SKM-1 (cell line): ENCODE results near the gene OTOG.

Experiments used
- DNase-seq: peaks from one replicate; lab custom pipeline; 2025; ENCODE audit not compliant: unreplicated experiment; lab: John Stamatoyannopoulos, UW

The OTOG gene

DNA sequence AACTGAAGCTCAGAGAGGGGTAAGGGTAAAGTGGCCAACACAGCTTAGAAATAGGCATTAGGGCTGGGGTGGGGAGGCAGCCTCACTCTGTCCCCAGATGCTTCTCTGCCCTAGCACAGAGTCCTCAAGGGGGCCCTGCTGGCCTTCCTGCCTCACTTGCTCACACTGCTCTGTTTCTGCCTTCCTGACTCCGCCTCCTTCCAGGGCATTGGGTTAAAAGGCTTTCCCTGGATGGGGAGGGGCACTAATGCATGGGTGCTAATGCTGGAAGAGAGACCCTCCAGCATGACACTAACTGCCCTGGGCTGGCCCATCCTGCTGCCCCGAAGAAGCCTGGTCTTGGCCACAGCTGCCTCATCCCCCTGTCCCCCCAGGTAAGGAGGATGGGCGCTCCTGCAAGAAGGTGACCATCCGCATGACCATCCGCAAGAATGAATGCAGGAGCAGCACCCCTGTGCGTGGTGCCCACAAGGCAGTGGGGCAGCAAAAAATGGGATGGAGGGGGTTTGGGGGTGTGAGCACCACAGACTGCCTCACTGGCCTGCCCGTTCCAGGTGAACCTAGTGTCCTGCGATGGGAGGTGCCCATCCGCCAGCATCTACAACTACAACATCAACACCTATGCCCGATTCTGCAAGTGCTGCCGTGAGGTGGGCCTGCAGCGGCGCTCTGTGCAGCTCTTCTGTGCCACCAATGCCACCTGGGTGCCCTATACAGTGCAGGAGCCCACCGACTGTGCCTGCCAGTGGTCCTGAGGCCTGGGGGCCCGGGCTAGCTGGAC, 98.3 kb downstream of the OTOG start:
- no peak for DNase-seq

DNA sequence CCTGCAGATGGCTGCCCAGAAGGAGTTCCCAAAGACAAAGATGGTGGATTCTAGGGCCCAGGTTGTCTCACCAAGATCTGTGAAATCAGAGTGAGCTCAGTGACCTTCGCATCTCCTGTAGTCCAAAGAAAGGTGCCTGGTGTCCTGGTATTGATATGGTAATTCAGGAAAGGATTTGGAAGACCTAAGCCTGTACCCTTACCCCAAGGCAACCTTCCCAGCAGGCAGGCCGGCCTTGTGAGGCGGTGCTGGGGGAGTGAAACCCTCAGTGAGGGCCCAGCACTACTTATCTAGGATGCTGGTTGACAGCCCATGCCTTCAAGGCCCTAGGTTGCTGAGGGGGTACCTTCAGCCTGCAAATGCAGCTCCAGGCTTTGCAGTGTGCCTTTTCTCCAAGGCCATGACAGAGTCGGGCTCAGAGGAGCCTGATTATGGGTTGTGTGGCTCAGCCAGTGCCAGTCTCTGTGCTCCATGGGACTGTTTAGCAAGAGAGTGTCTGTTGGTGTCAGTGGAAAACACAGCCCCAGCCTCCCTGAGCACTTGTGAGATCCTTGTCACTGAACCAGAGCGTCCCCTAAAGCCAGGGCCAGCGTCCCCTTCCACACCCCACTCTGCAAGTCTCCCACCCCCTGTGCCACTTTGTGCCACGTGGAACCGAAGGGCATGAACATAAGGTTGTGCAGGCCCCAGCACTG, 99.5 kb downstream of the OTOG start:
- DNase-seq, result no peak

DNA sequence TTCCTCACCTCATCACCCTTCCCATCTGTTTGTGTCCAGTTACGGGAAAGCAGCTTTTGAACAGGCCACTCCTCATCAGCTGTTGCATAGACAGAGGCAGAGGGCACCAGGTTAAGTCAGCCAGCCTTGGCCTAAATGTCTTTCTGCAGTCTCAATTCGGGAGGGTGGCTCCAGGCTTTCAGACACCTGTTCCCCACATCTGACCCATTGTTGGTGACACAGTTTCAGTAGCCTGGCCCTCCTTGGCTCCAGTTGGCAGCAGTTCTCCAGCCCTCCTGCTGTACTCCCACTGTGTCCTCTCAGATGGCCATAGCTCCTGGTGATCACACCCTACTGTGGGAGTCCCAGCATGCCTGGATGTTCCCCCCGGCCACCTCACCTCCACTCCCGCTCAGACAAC, 101.5 kb downstream of the OTOG start:
- no peak for DNase-seq

DNA sequence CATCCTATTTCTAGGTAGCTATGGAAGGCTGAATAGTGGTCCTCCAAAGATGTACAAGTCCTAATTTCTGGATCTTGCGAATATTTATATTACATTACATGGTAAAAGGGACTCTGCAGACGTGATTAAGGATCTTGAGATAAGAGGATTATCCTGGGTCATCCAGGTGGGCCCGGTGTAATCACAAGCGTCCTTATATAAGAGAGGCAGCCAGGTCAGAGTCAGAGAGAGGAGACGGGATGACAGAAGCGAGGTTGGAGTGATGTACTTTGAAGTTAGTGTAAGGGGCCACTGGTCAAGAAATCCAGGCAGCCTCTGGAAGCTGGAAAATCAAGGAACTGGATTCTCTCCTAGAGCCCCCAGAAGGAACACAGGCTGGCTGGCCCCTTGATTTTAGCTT, 102.2 kb downstream of the OTOG start:
- DNase-seq, result no peak

DNA sequence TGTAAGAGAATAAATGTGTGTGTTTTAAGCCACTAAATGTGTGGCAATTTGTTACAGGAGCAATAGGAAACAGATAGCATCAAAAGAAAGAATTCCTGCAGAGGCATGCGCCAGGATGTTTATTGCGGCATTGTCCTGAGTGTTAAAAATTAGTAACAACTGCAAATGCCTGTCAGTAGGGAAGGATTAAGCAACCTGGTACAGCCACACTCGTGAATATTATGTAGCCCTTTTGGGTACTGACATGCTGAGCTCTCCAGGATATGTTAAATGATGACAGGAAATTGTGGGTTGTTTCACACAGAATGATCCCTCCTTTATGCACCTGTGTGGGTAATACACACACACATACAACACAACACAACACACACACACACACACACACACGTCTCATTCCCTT, 102.6 kb downstream of the OTOG start:
- no peak for DNase-seq

DNA sequence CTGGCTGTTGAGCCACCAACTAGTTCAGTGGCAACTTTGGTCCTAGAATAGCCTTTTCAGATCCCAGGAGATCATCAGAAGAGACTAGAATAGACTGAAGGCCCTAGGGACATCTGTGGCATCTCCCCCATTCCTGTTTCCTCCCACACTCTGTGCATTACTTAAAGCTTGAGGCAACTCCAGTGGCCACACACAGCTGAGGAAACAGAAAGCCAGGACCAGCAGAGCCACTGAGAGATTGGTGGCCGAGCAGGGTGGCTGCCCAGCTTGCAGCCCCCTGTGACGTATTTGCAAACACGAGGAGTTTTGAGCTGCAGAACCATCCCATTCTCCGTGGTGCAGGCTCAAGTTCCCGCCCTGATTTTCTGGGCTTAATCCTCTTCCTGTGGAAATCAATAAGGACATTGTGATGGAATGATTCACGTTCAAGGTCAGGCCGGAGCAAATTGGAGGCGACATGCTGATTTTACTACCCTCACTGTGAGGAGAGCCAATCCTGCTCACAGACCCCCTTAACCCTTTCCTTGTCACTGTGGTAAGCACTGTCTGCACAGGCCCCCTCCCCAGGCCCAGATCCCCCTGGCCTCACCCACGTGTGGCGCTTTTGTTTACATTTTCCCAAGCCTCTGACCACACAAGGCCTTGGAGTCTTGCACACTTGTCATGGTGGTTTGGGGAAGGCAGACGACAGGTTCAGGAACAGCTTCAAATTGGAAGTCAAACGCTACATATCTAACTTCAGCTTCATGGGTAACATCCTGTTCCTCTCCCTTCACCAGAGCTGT, 103.3 kb downstream of the OTOG start:
- DNase-seq, result no peak

DNA sequence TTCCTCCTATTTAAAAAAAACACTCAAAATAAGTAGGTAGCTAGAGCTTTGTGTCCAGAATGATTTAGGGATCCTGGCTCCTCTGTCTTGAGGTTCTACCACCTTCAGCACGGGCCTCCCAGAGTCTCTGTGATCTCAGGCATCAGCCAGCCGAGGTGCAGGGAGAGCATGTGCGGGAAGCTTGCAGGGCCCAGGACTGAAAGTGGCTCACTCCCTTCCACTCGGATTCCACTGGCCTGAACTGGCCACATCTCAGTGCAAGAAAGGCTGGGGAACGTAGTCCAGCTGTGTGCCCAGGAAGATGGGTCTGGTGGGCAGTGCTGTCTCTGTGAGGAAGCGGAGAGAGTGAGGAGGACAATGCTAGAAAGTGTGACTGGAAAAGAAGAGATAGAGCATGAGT, 104.0 kb downstream of the OTOG start:
- no peak for DNase-seq

DNA sequence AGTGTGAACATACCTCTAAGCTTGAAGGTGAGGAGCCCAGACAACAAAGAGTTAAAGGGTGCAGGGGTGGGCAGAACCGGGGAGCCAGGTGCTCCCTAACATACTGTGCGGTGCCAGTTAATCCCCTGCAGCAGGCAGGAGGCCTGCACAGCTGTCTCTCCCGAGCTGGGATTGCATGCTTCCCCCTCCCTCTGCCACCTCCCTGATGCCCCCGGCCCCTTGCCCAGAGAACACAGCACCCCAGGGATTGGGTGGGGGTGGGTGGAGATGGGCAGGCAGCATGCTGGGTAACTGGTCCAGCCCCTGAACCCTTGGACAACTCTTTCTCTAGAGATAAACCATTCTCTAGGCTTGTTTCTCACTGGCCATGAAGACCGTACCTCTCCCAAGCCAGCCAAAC, 104.6 kb downstream of the OTOG start:
- DNase-seq, result no peak

DNA sequence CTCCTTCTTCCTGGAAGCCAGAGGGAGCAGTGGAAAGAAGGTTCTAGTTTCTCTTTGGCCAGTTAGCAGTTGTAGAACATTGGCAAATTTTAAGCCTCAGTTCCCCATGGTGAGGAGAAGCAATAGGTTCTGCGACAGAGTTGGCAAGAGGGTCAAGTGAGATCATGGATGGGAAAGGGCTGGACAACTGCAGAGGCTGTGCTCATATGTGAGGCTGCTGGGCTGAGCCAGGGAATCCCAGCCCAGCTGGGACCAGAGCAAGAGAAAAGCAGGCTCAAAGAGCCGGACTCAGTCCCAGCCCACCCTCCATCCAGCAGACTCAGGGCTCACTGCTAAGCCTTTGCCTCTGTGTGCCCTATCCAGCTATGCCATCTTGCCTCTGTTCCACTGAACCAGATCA, 105.5 kb downstream of the OTOG start:
- DNase-seq, result no peak

DNA sequence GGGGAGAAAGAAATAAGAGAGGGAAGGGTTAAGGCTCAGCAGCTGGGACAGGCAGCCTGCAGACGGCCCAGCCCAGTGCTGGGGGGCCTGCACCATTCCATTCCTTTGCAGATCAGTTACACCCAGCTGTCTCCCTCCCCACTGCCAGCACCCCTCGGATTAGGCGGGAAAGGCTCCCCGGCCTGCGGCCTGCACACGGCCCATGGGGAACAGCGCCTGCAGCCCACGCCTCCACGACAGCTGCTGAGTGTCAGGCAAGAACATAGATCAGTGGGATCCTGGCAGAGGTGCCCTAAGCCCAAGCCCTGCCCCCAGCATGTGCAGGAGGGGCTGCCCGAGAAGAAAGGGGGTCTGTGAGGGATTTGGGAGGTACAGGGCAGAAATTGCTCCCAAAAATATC, 106.6 kb downstream of the OTOG start:
- no peak for DNase-seq

DNA sequence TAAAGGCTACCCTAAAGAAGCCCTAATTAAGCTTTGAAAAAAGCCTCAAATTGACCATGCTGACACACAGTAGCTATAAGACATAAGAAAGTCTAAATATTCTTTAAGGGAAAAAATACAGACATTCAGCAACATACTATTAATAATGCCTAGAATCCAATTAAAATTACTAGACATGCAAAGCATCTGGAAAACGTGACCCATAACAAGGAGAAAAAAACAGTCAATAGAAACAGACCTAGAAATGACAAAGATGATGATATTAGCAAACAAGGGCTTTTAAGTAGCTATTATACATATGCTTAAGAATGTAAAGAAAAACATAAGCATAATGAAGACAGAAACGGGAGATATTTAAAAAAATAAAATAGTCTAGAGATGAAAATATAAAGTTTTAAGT, 108.6 kb downstream of the OTOG start:
- no peak for DNase-seq

DNA sequence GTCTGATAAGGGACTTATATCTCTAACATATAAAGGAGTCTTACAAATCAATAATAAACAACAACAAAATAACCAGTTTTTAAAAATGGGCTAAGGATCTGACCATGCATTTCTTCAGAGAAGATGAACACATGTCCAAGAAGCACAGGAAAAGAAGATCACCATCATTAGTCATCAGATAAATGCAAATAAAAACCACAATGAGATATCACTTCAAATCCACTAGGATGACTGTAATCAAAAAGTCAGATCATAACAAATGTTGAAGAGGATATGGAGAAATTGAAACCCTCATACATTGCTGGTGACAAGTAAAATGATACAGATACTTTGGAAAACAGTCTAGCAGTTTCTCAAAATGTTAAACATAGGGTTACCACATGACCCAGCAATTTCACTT, 111.2 kb downstream of the OTOG start:
- DNase-seq, result no peak

DNA sequence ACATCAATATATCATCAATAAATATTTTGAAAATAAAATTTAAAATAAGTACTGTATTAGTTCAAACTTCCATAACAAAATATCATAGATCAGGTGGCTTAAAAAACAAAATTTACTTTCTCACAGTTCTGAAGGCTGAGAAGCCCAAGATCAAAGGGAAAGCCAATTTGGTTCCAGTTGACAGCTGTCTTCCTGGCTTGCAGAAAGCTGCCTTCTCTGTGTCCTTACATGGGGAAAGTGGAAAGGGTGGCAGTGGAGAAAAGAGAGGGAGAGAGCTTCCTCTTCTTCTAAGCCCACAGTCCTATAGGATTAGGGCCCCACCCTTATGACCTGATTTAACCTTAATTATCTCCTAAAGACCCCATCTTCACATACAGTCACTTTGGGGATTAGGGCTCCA, 121.1 kb downstream of the OTOG start:
- DNase-seq, result no peak

DNA sequence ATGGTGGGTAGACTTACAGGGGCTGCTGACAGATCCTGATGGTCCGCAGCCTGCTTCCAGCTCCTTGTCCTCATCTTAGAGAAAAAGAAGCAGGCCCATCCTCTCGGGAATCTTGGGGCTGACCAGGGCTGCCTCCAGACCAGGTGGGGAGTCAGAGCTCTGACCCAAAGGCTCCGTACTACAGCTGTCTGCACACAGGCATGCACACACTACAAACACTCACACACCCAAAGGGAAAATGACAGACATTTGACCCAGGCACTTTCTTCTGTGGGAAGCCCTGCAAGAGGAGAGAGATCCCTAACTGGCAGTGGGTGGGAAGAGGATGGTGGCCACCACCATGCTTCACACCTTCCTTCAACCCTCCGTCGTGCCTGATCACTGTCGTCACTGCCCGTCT, 125.4 kb downstream of the OTOG start:
- DNase-seq, result no peak

DNA sequence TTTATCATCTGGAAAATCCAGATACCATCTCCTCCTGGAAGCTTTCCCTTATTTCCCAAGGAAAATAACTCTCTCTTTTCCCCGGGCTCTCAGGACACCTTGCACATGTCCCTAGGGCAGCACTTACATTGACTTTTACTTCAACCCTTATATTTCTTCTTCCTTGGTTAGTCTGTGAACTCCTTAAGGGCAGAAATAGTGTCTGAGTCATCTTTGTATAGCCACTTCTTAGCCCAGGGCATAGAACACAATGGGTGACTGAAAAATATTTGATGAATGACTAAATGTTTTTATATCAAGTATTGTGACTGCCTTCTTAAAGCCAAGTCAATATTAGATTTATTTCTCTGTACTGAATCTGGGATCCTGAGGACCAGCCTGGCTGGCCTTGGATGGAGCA, 126.9 kb downstream of the OTOG start:
- no peak for DNase-seq

DNA sequence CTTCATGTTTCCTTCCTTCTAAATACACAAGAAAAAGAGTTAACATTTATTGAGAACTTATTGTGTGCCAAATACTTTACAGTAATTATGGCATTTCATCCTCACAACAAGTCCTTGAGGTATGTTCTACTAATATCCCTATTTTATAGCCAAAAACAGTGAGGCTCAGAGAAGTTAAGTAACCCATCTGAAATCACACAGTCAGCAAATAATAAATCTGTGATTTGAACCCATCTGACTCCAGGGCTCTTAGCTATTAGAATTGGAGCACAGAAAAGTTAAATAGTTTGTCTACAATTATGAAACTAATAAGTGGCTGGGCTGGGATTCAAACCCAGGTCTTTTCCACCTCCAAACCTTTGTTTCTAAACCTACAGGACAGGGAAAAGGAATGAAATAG, 135.8 kb downstream of the OTOG start:
- no peak for DNase-seq

DNA sequence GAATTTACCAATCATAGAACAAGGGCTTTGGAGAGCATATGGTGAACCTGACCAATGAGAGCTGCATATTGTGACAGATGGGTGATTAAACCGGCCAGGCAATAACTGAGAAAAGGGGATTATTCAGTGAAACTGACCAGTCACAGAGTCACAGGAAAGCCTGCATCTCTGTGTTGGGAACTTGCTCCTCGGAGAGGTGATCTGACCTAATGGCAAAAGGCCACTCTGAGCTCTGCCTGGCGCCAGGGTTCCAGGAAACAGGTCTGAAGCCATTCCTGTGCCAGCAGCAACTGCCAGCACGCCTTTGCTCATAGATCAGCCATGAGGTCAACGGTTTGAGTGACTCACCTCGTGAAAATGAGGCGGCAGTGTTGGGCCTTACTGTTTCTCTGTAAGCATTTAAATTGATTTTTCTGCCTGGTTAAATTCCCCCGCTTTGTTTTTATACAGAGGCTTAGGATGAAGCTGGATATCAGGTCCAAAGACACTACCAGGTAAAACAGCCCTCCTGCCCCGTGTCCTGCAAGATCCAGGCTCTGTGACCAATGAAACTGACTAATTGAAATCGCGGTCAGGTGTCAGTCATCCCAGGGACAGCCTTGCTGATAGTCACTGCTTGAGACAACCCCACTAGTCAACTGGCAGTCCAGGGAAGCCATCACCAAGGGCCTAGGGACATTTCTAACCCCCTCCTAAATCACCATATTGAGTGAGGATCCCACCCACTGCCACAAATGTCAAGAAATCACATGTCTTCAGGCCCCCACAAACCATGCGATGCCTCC, 136.5 kb downstream of the OTOG start:
- DNase-seq, result no peak

DNA sequence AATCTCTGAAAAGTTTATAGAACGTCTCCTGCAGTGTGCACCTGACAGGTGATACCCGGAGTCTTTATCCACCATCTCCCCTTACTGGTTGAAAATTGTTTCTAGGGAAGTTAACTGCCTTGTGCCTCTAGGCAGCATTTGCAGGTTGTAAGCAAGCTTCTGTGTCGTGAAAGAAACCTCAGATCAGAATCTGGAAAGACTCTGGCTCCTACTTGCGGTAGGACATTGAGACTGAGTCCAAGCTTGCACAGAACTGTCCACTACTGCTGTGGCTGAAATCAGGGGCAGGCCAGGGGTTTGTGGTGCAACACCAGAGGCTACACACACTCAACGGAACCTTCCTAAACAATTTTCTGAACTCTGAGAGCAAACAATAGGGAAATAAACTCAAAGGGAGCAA, 137.5 kb downstream of the OTOG start:
- DNase-seq, result no peak

DNA sequence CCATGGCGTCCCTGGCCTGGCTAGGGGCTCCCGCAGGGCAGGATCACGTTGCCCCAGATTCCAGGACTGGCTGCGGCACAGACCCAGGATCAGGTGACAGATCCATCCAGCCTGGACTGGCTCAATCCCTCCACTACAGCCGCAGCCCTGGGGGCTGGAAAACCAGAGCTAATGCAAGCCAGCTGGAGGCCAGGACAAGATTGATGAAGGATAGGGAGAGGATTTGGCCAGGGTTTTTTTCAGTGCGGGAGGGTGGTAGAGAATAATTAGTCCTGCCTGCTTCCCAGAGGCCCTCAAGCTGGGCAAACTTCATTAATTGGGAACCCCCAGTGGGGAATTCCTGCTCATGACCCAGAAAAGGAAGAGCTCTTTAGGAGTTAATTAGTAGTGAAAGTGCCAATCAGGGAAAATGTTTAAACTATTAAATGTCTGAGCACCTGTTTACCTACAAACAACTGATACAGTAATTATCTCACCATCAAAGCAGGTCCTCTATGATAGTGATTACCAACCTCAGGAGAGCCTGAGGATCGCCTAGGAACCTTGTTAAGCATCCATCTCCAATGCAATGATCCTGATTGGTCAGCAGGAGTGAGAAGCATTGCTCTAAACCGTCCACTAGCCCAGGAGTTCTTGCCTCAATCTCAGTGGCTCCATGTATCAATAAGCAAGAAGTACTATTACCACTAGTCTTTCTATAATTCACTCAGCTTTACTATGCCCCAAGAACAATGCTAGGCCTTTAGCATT, 139.3 kb downstream of the OTOG start:
- DNase-seq, result no peak

DNA sequence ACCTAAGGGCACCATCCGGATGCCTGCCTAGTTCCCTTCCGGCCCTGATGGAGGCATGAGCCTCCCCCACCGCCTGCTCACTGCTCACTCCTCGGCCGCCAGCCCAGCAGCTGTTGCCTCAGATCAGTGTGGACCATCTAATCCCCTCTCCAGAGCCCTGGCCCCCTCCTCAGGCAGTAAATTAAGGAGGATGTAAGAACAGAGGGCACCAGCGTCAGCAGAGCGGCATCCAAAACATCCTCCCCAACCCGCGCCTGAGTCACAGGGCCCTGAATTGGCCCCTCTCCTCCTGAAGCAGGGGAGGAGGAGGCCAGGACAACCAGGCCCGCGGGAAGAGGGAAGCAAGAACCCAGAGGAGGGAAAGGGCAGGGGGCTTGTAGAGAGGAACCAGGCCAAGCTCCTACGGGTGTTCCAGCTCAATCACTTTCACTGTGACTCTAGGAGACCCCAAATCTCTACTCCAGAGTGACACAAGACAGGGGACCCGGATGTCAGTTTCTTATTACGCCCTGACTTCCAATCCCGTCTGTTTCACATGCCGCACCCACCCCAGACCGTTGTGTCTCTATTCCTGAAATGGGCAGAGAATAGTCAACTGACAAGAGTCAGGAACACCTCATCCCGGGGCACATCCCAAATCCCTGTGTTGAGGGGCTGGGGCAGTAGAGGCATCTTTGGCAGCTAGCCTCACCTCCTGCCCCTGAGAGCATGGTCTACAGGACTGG, 141.0 kb downstream of the OTOG start:
- no peak for DNase-seq
